ENCODE results near the gene VAV2. TPM values are rescaled to one million over a fixed set of nuclear protein-coding genes. Genes with fewer than 3 reads are reported as not detected.

VAV2 gene
- total and polyA plus RNA-seq, 4 donors, result 13.0 to 28.2 (median 16.3) TPM

GRCh38 chr9:134004131-134004873 lies 12.2 kb upstream of the VAV2 start:
- DNase-seq (no peak), ATAC-seq (ENCODE audit: insufficient read depth, low FRiP score) (no peak)
- WGBS, 2 donors, result 76 to 77% methylated on average over 19 to 20 of the region's 20 CpGs
- Histone ChIP-seq H3K4me1 (ENCODE audit: control insufficient read depth in 5 of 5, insufficient read depth in 5 of 5, low read length in 5 of 5) (peaks cover 0 to 18% (median 5%) of the 10 kb centered on the region in 5 donors), H3K27ac (ENCODE audit: low read depth in 1 of 2, low read length in 1 of 2) (no peak overlapping the region), H3K36me3 (ENCODE audit: control insufficient read depth in 4 of 4, insufficient read depth in 4 of 4, low read length in 4 of 4) (no peaks in the 10 kb centered on the region), H3K4me3 (no peak overlapping the region), H3K27me3 (ENCODE audit: control insufficient read depth in 3 of 3, insufficient read depth in 3 of 3, low read length in 2 of 3) (no peaks in the 10 kb centered on the region), H3K9ac (ENCODE audit: insufficient read depth in 1 of 2, low read length in 2 of 2) (no peak overlapping the region), H3K9me3 (ENCODE audit: control insufficient read depth in 4 of 4, insufficient read depth in 3 of 4, low read length in 3 of 4) (no peaks in the 10 kb centered on the region)
- TF ChIP-seq, protein P1, sequence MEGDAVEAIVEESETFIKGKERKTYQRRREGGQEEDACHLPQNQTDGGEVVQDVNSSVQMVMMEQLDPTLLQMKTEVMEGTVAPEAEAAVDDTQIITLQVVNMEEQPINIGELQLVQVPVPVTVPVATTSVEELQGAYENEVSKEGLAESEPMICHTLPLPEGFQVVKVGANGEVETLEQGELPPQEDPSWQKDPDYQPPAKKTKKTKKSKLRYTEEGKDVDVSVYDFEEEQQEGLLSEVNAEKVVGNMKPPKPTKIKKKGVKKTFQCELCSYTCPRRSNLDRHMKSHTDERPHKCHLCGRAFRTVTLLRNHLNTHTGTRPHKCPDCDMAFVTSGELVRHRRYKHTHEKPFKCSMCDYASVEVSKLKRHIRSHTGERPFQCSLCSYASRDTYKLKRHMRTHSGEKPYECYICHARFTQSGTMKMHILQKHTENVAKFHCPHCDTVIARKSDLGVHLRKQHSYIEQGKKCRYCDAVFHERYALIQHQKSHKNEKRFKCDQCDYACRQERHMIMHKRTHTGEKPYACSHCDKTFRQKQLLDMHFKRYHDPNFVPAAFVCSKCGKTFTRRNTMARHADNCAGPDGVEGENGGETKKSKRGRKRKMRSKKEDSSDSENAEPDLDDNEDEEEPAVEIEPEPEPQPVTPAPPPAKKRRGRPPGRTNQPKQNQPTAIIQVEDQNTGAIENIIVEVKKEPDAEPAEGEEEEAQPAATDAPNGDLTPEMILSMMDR (IDR thresholded peaks at IDR 0.05; ENCODE audit: control extremely low read depth, extremely low read depth), result no peak

GRCh38 chr9:134003237-134003636 lies 11.1 kb upstream of the VAV2 start:
- Histone ChIP-seq H3K27me3 (ENCODE audit: control insufficient read depth in 3 of 3, insufficient read depth in 3 of 3, low read length in 2 of 3) (no peaks in the 10 kb centered on the region), H3K36me3 (ENCODE audit: control insufficient read depth in 4 of 4, insufficient read depth in 4 of 4, low read length in 4 of 4) (no peaks in the 10 kb centered on the region), H3K27ac (ENCODE audit: low read depth in 1 of 2, low read length in 1 of 2) (no peak overlapping the region), H3K4me1 (ENCODE audit: control insufficient read depth in 5 of 5, insufficient read depth in 5 of 5, low read length in 5 of 5) (peaks cover 0 to 20% (median 5%) of the 10 kb centered on the region in 5 donors), H3K4me3 (no peak overlapping the region), H3K9ac (ENCODE audit: insufficient read depth in 1 of 2, low read length in 2 of 2) (no peak overlapping the region), H3K9me3 (ENCODE audit: control insufficient read depth in 4 of 4, insufficient read depth in 3 of 4, low read length in 3 of 4) (no peaks in the 10 kb centered on the region)
- ATAC-seq (ENCODE audit: insufficient read depth, low FRiP score) (no peak), DNase-seq (no peak)
- 95 to 96% methylated on average over 2 of the region's 2 CpGs for WGBS, 2 donors
- TF ChIP-seq, protein P1 (IDR thresholded peaks at IDR 0.05; ENCODE audit: control extremely low read depth, extremely low read depth), result no peak

DNA sequence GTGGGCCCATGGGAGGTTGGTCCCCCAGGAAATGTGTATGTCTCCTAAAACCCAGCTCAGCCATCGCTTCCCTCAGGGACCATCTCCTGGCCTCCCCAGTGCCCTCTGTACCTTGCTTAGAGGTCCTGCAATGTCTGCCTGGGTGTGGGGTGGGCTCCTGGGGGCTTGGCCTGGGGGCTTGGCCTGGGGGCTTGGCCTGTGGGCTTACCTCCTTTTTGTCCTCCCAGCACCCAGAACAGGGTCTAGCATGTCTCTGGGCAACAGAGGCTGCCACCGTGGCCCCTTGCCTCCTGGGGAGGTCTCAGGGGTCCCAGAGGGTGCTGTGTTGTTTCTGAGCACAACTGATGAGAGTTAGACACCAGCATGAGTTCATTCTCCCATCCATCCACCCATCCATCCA lies 10.7 kb upstream of the VAV2 start:
- DNase-seq (no peak), ATAC-seq (ENCODE audit: insufficient read depth, low FRiP score) (no peak)
- Histone ChIP-seq H3K36me3 (ENCODE audit: control insufficient read depth in 4 of 4, insufficient read depth in 4 of 4, low read length in 4 of 4) (no peaks in the 10 kb centered on the region), H3K9me3 (ENCODE audit: control insufficient read depth in 4 of 4, insufficient read depth in 3 of 4, low read length in 3 of 4) (no peaks in the 10 kb centered on the region), H3K27ac (ENCODE audit: low read depth in 1 of 2, low read length in 1 of 2) (no peak overlapping the region), H3K4me3 (no peak overlapping the region), H3K4me1 (ENCODE audit: control insufficient read depth in 5 of 5, insufficient read depth in 5 of 5, low read length in 5 of 5) (peaks cover 0 to 20% (median 5%) of the 10 kb centered on the region in 5 donors), H3K27me3 (ENCODE audit: control insufficient read depth in 3 of 3, insufficient read depth in 3 of 3, low read length in 2 of 3) (no peaks in the 10 kb centered on the region), H3K9ac (ENCODE audit: insufficient read depth in 1 of 2, low read length in 2 of 2) (no peak overlapping the region)
- TF ChIP-seq, protein P1 (IDR thresholded peaks at IDR 0.05; ENCODE audit: control extremely low read depth, extremely low read depth), result no peak
- 78 to 98% methylated on average over 2 of the region's 2 CpGs for WGBS, 2 donors
